ENCODE measurements around the gene ALAS1.

- TF ChIP-seq CTCF (IDR thresholded peaks at IDR 0.05) (no peak), POLR2A (IDR thresholded peaks at IDR 0.05) (no peak)
These were observed 51.7 kb downstream of the ALAS1 start for GRCh38 chr3:52249683-52250082.
